NOMO-1 (cell line): ENCODE results near the gene TRIM67.

Source experiments
- DNase-seq, 2 experiments: peaks; one replicate each; lab custom pipeline; 2025; ENCODE audit not compliant: unreplicated experiment in 2 of 2; lab: John Stamatoyannopoulos, UW

The TRIM67 gene

DNA sequence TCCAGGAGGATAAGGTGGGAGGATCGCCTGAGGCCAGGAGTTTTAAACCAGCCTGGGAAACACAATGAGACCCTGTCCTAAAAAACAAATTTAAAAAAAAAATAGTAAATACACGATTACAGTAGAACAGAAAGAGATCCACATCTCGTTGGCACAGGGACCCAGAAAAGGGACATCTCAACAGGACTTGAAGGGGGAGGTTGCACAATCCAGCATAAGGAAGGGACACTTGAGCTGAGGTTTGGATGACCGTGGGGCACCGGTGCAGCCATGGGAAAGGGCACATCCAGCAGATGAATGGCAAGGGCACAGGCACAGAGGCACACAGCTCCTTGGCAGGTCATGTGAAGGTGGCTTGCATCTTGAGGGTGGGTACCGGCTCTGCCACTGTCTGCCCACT, 20.5 kb downstream of the TRIM67 start:
- no peak for DNase-seq

DNA sequence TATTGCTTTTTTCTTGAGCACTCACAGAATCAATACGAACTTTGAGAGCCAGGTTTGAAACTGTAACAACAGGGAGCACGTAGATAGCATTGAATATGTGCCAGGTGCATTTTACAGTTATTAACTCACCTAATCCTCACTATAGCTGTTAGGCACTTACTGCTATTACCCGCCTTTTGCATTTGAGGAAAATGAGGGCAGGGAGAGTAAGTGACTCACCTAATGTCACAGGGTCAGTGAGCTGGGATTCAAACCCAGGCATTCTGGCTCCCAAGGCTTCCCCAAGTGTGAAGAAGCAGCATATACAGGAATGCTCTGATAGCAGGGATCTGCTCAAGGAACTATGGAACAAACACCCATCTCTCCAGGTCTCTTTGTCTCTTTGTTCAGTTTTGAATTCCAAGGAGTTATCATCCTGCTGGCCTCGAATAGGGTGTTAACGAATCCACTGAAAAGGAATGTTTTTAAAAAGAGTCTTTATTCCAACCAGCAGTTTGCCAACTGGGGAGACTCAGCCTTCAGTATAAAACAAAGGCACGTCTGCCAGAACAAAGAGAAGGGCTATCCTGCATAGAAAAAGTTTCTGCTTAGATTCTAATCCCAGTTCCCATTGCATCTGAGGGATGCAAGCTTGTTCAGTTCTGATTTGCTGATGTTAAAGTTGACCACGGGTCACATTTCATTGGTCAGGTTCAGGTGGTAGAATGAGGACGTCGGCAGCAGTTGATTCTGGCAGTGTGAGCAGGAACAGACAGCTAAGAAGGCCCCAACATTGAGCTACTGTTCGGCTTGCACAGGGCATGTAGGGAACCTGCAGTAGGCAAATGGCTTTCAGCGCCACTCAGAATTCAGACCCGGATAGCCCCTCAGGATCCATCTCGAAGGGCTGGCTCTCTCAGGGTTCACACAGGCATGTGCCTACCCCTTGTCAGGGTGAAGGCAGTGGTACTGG, 22.1 kb downstream of the TRIM67 start:
- DNase-seq: no peak

DNA sequence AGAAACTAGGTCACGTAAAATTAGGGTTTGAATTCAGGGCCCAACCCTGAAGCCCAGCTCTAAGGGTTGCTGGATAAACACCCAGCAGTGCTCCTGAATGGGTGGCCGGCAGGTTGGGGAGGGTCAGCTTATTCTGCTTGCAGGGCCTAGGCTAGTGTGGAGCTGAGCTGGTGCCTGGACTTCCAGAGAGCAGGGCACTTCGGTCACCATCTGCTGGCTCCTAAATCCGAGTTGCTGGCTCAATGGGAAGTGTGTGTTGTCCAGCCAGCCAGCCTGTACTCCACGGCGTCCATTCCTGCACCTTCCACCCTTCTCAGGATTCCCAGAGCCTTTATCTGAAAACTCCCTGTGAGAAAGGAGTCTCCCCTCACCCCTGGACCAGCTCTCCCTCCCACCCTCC, 23.0 kb downstream of the TRIM67 start:
- no peak for DNase-seq

DNA sequence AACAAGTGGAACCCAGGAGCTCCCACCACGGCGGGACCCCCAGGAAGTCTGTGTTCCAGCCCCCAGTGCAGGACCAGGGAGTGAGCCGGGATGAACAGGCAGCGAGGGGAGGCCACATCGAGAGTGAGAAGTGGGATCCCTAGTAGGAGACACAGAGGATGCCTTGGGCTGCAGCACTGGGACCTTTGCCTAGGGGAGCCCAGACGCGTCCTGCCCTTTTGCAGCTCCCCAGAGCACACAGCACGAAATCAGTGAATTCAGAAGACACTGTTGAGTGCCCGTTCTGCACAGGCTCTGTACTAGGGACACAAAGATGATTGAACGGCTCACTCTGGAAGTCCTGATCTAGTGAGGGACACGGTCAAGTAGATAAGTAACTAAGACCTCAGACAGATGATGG, 23.5 kb downstream of the TRIM67 start:
- DNase-seq: no peak

DNA sequence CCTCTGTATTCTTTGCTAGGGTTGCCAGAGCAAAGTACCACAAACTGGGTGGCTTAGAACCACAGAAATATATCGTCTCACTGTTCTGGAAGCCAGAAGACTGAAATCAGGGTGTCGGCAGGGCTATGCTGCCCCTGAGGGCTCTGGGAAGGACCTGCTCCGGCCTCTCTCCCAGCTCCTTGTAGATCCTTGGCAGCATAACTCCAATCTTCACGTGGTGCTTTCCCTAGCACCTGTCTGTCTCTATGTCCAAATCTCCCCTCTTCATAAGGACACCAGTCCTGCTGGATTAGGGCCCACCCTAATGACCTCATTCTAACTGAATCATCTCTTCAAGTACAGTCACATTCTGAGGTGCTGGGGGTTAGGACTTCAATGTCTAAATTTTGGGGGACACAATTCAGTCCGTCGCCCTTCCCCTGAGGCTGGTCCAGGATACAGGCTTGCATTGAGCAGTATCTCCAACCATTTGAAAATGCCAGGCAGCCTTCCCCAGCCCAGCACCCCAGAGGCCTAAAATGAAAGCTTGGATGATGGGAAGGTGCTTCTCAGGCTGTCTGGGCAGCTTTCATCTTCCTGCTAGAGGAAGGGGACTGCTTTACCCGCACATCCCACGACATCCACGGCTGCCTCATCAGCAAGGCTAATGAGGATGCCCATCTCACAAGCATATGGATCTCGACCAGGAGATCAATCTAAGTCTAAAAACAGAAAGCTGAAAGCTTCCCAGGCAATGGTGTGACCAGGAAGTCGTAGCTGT, 24.7 kb downstream of the TRIM67 start:
- DNase-seq: no peak

DNA sequence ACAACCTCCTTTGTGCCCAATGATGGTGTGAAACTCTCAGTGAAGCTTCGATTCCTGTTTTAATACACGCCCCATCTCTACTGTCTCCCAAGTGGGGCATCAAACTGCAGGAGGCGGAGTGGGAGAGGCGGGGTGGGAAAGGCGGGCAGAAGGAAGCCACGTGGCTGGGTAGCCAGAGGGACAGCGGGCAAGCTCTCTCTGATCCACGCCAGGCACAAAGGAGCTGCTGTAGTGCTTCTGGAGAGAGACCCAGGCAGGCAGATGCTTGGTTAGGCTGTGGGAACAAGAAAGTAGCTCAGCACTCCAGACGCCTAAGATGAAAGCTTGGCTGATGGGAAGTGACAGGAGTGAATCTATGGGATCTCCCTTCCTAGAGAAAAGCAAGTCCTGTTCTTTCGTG, 25.7 kb downstream of the TRIM67 start:
- DNase-seq: no peak

DNA sequence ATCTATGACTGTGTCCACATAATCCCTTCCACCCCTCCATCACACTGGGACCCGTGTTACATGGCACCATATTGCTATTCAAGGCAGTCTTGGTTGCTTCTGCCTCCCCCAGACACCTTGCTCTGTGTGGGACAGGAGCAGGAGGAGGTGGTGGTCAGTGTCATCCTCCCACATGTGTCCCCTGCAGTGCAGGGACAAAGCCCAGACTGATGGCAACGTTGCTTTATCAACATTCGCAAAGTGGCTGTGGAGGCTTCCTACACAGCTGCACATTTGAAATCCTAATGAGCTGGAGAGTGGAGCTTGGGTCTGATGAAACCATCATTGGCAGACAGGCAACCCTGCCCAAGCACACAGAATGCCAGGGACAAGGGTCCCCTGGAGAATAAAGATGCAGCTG, 26.2 kb downstream of the TRIM67 start:
- no peak for DNase-seq

DNA sequence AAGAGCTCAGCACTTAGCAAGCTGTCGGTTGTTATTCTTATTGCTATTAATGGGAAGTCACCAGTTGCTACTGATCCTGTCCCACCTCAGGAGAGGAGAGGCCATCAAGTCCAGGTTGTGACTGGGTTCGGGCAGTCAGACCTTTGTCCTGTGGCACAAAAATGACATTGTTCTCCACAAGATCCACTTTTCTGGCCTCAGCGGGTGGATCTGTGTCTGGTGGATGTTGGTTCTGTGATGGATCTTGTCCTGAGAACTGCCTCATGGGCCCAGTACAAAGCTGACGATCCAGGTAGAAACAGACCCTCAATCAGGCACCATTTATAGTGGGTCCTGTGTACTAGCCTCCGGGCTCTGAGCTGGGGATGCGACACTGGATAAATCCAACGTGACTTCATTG, 26.9 kb downstream of the TRIM67 start:
- DNase-seq: no peak

DNA sequence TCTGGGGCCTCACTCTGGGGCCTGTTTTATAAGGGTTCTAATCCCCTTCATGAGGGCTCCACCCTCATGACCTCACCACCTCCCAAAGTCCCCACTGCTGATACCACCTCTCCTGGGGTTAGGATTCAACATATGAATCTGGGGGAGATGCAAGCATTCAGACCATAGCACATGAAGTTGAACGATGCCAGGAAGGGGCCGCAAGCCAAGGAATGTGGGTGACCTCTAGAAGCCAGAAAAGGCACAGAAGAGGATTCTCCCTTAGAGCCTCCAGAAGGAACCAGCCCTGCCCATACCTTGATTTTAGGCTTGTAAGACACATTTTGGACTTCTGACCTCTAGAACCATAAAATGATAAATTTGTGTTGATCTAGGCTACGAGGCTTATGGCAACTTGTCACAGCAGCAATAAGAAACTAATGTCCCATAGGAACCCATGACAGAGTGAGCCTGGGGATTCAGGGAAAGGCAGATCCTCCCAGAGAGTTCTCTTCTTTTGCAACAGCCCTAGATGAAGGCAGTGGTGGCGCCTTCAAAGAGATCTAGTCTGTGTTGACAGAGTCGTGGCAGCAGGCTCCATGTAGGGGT, 27.9 kb downstream of the TRIM67 start:
- DNase-seq: no peak

DNA sequence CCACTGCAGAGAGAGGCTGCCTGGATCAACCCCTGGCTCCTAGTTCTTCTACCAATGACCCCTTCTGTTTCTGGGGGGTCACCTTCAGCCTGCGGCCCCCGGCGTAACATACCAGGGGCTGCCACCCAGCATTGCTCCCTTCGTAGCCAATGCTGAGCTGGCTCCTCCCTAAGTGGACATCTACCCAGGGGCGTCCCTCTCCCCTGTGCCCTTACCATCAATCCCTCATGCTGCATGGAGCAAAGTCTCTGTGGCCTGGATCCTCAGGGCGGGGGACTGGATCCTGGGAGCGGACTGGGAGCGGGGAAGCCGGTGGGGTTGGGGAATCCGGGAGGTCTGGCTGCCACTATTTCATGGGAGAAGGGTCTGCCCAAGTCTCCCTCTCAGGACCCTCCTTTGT, 28.6 kb downstream of the TRIM67 start:
- no peak for DNase-seq

DNA sequence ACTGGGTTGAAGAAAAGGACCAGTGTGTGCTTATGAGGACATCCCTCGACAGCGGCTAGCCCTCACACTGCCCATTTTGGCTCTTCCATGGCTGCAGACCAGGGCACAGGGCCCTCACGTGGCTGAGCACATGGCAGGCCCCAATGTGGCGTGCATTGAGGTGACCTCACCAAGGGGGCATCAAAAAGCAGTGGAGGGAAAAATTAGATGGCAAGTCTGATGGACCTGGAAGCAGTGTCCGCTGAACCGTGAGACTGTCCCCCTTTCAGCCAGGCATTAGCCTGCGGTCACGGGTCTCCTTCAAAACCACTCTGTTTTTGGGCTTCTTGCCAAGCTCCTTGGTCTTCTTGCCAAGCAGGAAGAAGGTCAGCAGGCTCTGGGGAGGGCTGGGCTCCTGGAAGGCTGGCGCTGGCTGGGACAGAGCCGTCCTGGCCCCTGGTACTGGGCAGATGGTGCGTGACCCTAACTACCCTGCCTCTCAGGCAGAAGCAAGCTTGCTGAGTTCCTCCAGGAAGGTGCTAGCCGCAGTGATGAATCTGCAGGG, 30.8 kb downstream of the TRIM67 start:
- DNase-seq: no peak

DNA sequence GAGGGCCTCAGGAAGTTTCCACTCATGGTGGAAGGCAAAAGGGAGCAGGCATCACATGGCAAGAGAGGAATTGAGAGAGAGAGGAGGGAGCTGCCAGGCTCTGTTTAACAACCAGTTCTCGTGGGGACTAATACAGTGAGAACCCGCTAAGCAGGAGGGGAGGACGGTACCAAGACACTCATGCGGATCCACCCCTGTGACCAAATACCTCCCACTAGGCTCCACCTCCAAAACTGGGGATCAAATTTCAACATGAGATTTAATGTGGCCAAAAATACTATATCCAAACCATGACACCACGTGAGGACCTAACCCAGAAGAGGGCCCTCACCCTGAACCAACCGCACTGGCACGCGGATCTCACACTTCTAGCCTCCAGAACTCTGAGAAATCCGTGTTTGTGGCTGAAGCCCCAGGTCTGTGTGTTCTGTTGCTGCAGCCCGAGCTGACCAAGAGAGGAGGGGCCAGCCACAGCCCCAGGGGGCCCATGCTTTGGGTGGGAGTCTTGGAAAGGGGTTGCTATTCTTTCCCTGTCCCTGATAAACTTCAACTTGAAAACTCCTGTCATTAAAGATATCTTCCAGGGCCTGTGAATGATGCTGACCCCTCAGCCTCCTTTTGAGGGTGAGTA, 32.0 kb downstream of the TRIM67 start:
- DNase-seq: no peak

DNA sequence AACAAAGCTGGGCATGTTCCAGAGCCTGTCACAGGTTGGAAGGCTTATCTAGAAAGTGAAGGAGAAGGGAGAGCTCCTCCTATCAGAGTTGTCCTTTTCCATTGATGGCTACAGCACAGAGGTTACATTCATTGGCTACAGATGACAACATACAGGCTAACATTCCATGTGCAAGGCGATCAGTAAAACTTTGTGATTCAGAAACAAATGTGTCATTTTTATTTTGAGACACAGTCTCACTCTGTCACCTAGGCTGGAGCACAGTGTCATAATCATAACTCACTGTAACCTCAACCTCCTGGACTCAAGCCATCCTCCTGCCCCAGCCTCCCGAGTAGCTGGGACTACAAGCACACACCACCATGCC, 32.6 kb downstream of the TRIM67 start:
- DNase-seq: no peak

DNA sequence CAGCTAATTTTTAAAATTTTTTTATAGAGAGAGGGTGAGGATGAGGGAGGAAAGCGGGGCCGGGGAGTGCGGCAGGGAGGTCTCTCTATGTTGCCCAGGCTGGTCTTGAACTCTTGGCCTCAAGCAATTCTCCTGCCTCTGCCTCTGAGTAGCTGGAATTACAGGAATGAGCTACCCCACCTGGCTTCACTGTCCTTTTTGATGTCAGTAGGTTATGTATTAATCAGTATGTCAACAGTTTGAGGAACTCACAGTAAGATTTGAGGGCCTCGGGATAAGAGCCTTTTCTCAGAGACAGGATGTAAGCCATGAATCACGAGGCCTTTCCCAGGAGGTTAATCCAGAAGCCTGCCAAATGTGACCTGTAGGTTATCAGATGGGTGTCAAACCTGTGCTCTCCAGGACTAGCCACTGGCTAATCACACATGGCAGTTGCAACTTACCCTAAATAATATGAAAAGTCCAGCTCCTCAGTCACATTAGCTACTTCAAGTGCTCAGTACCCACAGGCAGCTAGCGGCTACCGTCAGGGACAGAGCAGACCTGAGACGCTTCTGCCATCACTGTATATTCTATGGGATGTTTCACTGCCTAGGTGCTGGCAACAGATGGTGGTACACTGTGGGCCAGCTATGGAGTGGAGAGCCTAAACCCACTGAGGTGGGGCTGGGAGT, 33.1 kb downstream of the TRIM67 start:
- no peak for DNase-seq

DNA sequence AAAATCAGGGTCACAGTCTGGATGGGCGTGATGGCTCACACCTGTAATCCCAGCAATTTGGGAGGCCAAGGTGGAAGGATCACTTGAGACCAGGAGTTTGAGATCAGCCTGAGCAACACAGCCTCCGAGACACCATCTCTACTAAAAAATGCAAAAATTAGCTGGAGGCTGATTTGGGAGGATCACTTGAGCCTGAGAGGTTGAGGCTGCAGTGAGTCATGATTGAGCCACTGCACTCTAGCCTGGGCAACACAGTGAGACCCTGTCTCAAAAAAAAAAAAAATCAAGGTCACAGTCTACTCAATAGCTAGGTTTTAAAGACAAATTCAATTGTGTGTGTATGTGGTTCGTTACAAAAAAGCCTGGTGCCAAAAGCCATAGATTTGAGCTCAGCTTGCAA, 34.4 kb downstream of the TRIM67 start:
- no peak for DNase-seq

DNA sequence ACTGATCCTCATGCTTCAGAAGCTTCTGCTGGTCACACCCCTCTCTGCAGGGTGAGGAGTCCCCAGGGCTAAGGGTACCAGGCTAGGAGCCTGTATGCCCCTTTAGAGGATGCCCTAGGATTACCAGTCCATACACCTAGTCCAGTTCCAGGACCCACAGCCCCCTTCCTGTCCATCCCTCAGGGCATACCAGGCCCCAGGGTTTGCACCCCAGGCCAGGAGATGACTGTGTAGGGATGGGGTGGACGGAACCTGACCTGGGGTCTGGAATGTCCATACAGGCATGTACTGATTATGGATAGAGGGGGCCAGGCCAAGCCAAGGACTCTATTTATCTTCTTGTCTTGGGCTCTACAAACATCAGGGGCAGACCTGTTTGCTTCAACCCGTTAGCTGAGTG, 34.9 kb downstream of the TRIM67 start:
- no peak for DNase-seq

DNA sequence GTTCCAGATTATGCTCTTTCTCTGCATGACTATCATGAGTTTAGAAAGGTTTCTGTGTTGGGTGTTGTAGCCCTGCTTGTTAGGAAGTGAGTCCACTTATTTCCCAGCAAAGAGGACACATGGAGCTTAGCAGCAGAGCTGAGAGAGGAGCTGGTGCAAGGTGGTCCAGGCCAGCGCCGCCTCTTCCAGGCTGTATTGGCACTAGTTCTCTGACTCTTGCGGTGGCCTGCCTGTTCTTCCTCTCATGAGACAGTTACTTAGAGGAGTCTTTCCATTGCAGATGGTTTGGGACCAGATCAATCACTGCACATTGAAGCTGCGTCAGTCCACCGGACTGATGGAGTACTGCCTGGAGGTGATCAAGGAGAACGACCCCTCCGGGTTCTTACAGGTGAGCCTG, 38.0 kb downstream of the TRIM67 start:
- no peak for DNase-seq

DNA sequence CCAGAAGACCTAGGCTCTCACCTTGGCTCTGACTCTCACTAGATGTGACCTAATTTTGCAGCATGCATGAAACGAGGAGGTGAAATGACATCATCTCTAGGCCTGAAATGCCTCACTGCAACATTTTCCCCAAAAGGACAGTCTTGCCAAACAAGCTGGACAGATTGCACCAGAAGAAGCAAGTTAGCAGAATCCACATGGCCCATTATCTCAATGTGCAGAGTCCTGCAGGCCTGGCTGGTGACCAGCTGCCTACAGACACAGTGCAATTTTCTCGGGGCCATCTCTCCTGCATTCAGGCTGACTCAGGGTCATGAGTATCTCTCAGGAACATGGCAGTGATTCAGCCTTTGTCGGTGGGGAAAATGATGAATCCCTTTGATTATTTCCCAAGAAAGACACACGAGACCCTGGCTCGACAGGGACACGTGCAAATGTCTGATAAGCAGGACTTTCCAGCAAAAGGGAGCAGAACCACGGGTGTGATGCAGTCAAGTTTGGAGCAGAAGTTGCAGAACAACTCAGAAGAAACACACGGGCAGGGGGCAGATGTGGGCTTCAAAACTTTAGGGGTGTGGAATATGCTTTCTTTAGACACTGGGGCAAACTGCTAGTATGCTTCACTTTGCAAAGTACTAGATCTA, 38.7 kb downstream of the TRIM67 start:
- DNase-seq: no peak

DNA sequence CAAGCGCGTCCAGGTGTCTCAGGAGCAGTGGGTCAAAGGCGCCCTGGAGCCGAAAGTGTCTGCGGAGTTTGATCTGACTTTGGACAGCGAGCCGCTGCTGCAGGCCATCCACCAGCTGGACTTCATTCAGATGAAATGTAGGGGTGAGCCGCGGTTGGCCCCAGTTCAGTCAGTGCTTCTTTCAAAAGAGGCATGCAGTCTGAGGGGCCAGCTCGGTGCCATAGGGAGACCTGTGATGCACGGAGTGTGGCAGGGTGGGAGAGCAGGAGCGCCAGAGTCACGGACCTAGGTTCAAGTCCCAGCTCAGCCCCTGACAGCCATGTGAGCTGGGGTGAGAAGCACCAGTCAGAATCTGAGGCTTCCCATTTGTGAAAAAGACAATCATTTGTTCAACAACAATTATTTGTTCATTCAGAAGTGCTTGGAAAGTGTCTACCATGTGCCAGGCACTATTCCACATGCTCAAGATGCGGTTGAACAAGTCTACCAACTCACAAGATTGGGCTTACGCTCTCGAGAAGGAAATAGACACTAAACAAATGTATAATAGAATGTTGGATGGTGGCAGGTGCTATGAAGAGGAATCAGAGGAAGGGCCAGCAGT, 39.6 kb downstream of the TRIM67 start:
- no peak for DNase-seq
